Smooth muscle cell of the brain vasculature (primary cell): ENCODE measurements around the gene CLIP3.
"Not testable (repeated sequence)": the region's sequence is repeated elsewhere in the genome, so short reads cannot be mapped to it uniquely, and the experiment has no call there.

Source experiments
- DNase-seq: peaks from one replicate; pipeline ENCODE4 v3.0.0-alpha.2; 2012; ENCODE audit warnings: low read depth, low spot score

The CLIP3 gene

GRCh38 chr19:36032251-36033104 is at the start of gene CLIP3:
TSS of gene CLIP3 (minus strand) at chr19:36032873. CDS start at chr19:36032357, 516 bp downstream.
- DNase-seq = no peak

- DNase-seq = no peak
Measured at GRCh38 chr19:36081894-36082293, 49.2 kb upstream of the CLIP3 start.

- no peak for DNase-seq
Measured at GRCh38 chr19:36081385-36081784, 48.7 kb upstream of the CLIP3 start.

- DNase-seq = no peak
Measured at GRCh38 chr19:36079389-36079945, 46.8 kb upstream of the CLIP3 start.

GRCh38 chr19:36073121-36073876 is 40.6 kb upstream of the CLIP3 start:
- DNase-seq = no peak

- DNase-seq = no peak
Measured at GRCh38 chr19:36072081-36072480, 39.4 kb upstream of the CLIP3 start.

- not testable (repeated sequence) for DNase-seq
Measured at GRCh38 chr19:36068810-36069499, 36.3 kb upstream of the CLIP3 start.

GRCh38 chr19:36067681-36068080 is 35.0 kb upstream of the CLIP3 start:
- DNase-seq = no peak

GRCh38 chr19:36064826-36065225 is 32.2 kb upstream of the CLIP3 start:
- DNase-seq = no peak

- DNase-seq = no peak
Measured at GRCh38 chr19:36061367-36061766, 28.7 kb upstream of the CLIP3 start.

- no peak for DNase-seq
Measured at GRCh38 chr19:36060430-36060829, 27.8 kb upstream of the CLIP3 start.

GRCh38 chr19:36059180-36059910 is 26.7 kb upstream of the CLIP3 start:
- DNase-seq = no peak

- no peak for DNase-seq
Measured at GRCh38 chr19:36058481-36059179, 26.0 kb upstream of the CLIP3 start.

GRCh38 chr19:36054733-36055686 is 22.3 kb upstream of the CLIP3 start, which contains the start of gene WDR62:
TSS of gene WDR62 (plus strand) at chr19:36054897. CDS start at chr19:36054972, 75 bp downstream.
- DNase-seq = peak; percentile 80

GRCh38 chr19:36054119-36054732 is 21.6 kb upstream of the CLIP3 start, which contains the start of gene THAP8:
TSS of gene THAP8 (minus strand) at chr19:36054285. CDS start at chr19:36054217, 68 bp downstream.
- DNase-seq = peak; percentile 100

- DNase-seq = no peak
Measured at GRCh38 chr19:36051637-36052036, 19.0 kb upstream of the CLIP3 start.

GRCh38 chr19:36051236-36051635 is 18.6 kb upstream of the CLIP3 start:
- no peak for DNase-seq

- DNase-seq = no peak
Measured at GRCh38 chr19:36049080-36049698, 16.5 kb upstream of the CLIP3 start.
